Kidney epithelial cell (primary cell): ENCODE data around the gene MACROD2. TPM values are rescaled to one million over a fixed set of nuclear protein-coding genes. Genes with fewer than 3 reads are reported as not detected.

Source experiments
- DNase-seq: peaks from one replicate; pipeline ENCODE4 v3.0.0-alpha.2; 2010; ENCODE audit warnings: low read depth
- H3K27me3 ChIP-seq: 2 replicates; pipeline ENCODE4 v1.6.0; 2011; ENCODE audit warnings: low read length; ENCODE audit not compliant: control insufficient read depth, insufficient read depth
- H3K36me3 ChIP-seq: 2 replicates; pipeline ENCODE4 v1.5.1; 2011; ENCODE audit warnings: low read length; ENCODE audit not compliant: control insufficient read depth, insufficient read depth
- H3K4me3 ChIP-seq: 2 replicates; pipeline ENCODE4 v1.5.1; 2011; ENCODE audit warnings: low read depth, mild to moderate bottlenecking, control low read depth, low read length
- CTCF ChIP-seq: IDR thresholded peaks from 2 replicates; pipeline ENCODE4 v1.5.1; 2011; ENCODE audit warnings: mild to moderate bottlenecking, moderate library complexity, low read length, control low read depth, inconsistent platforms; ENCODE audit not compliant: insufficient read depth, poor library complexity, severe bottlenecking
- total RNA-seq: library from RNA; depleted of rRNA; stranded (reverse); fragments of >200 nt; gene quantifications from 2 replicates; pipeline ENCODE4 v1.2.3, GENCODE V29; 2015

Gene MACROD2
- total RNA-seq, 1 donor from 2014 or later: 0.79 TPM

- Histone ChIP-seq H3K27me3 (no peaks in the 10 kb centered on the region), H3K36me3 (no peaks in the 10 kb centered on the region), H3K4me3 (no peak overlapping the region)
- no peak for TF ChIP-seq CTCF
- DNase-seq: no peak
These were observed 1073.2 kb downstream of the MACROD2 start for GRCh38 chr20:15068486-15068885.

GRCh38 chr20:15069355-15069754 is 1074.0 kb downstream of the MACROD2 start:
- Histone ChIP-seq H3K36me3 (no peaks in the 10 kb centered on the region), H3K4me3 (no peak overlapping the region), H3K27me3 (no peaks in the 10 kb centered on the region)
- DNase-seq: no peak
- TF ChIP-seq CTCF: no peak

GRCh38 chr20:15071085-15071808 is 1075.9 kb downstream of the MACROD2 start:
- no peak overlapping the region for H3K4me3 ChIP-seq
- no peak for TF ChIP-seq CTCF
- no peaks in the 10 kb centered on the region for H3K27me3 ChIP-seq
- no peak for DNase-seq
- no peaks in the 10 kb centered on the region for H3K36me3 ChIP-seq

GRCh38 chr20:15072316-15072715 is 1077.0 kb downstream of the MACROD2 start:
- Histone ChIP-seq H3K27me3 (no peaks in the 10 kb centered on the region), H3K4me3 (no peak overlapping the region), H3K36me3 (no peaks in the 10 kb centered on the region)
- TF ChIP-seq CTCF: no peak
- DNase-seq: no peak

- H3K4me3 ChIP-seq: no peak overlapping the region
- TF ChIP-seq CTCF: no peak
- no peaks in the 10 kb centered on the region for H3K27me3 ChIP-seq
- H3K36me3 ChIP-seq: no peaks in the 10 kb centered on the region
- no peak for DNase-seq
These were observed 1080.3 kb downstream of the MACROD2 start for GRCh38 chr20:15075586-15075985.

GRCh38 chr20:15076785-15077184 is 1081.5 kb downstream of the MACROD2 start:
- H3K36me3 ChIP-seq: no peaks in the 10 kb centered on the region
- no peak for DNase-seq
- TF ChIP-seq CTCF: no peak
- H3K4me3 ChIP-seq: no peak overlapping the region
- H3K27me3 ChIP-seq: no peaks in the 10 kb centered on the region
